ENCODE results near the gene PHF20.
"Not testable (repeated sequence)": the region's sequence is repeated elsewhere in the genome, so short reads cannot be mapped to it uniquely, and the experiment has no call there.

Gene PHF20

GRCh38 chr20:35771367-35771688, 487 bp upstream of the PHF20 start:
- Histone ChIP-seq H3K27me3 (no peaks in the 10 kb centered on the region), H3K36me3 (peaks cover 0 to 3% (median 0%) of the 10 kb centered on the region in 3 donors), H3K4me1 (peaks cover 0 to 57% (median 39%) of the 10 kb centered on the region in 4 donors), H3K4me3 (peak overlapping the region; percentile 64 to 87), H3K27ac (peak overlapping the region; percentile 93 to 95), H3K9me3 (no peaks in the 10 kb centered on the region)
- intact Hi-C loops (cut with DNase I; ENCODE audit: low total_unique reads): loop anchor here (5.0 to 10.0 kb wide), 2 partner anchors 113 to 154 kb away; partner anchors contain the start of gene SPAG4
- no peak for DNase-seq
- TF ChIP-seq, protein P1, sequence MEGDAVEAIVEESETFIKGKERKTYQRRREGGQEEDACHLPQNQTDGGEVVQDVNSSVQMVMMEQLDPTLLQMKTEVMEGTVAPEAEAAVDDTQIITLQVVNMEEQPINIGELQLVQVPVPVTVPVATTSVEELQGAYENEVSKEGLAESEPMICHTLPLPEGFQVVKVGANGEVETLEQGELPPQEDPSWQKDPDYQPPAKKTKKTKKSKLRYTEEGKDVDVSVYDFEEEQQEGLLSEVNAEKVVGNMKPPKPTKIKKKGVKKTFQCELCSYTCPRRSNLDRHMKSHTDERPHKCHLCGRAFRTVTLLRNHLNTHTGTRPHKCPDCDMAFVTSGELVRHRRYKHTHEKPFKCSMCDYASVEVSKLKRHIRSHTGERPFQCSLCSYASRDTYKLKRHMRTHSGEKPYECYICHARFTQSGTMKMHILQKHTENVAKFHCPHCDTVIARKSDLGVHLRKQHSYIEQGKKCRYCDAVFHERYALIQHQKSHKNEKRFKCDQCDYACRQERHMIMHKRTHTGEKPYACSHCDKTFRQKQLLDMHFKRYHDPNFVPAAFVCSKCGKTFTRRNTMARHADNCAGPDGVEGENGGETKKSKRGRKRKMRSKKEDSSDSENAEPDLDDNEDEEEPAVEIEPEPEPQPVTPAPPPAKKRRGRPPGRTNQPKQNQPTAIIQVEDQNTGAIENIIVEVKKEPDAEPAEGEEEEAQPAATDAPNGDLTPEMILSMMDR (IDR thresholded peaks at IDR 0.05): no peak

DNA sequence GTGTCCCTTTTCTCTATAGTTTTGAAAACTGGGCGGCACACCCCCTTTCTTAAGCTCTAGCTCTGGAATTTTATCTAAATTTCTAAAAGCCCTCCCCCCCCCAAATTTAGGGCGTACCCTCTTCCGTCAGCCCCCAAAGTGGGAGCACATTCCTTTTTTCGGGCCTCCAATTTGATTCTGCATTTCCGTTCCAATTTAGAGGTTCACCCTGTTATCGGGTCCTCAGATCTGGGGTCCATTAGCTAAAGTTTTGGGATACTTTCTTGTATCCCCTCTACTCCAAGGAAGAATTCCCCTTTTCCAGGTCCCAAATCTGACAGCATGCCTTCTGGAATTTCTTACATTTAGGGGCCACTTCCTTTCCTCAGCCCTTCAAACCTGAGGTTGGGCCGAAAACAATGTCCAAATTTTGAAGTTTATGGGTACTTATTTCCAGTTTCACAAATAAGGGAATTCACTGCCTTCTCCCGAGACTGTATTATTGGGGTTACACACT, 796 bp downstream of the PHF20 start:
- Histone ChIP-seq H3K9me3 (no peaks in the 10 kb centered on the region), H3K36me3 (peaks cover 0 to 3% (median 0%) of the 10 kb centered on the region in 3 donors), H3K27ac (peak overlapping the region; percentile 93 to 95), H3K4me1 (peaks cover 0 to 69% (median 46%) of the 10 kb centered on the region in 4 donors), H3K4me3 (peak overlapping the region; percentile 64 to 87), H3K27me3 (no peaks in the 10 kb centered on the region)
- intact Hi-C loops (cut with DNase I; ENCODE audit: low total_unique reads): loop anchor here (2.0 to 10.0 kb wide), 3 partner anchors 30 to 155 kb away; partner anchors contain the start of genes RBM39 and SPAG4
- no peak for DNase-seq
- TF ChIP-seq, protein P1 (IDR thresholded peaks at IDR 0.05): no peak

DNA sequence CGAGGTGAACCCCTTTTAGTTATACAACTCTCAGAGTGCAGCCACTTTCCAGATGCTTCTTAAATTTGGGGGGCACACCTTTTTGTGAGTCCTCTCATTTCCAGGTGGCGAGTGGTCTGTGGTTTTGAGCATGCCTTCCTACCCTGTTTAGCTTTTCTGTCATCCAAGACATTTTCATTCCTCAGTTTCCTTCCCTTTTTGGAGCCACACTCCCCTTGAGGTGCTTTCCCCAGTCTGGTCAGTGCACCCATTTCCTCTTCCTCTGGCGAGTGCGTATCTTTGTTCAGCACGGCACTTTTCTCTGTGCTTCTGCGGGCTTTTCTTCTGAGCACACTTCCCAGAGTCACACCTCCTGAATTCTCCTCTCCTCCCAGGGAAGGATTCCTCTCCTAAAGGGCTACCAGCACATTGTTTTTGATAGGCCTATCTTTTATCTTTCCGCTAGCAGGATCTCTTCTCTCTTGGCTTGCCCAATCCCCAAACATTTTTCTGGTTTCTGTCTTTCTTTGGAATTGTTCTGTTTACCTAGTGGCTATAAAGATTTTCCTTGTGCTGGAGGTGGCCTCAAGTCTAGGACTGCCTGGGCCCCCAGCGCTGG, 1.4 kb downstream of the PHF20 start:
- H3K4me1 ChIP-seq: peaks cover 0 to 64% (median 40%) of the 10 kb centered on the region in 4 donors
- DNase-seq: peak in 1 of 2 donors; percentile 26

DNA sequence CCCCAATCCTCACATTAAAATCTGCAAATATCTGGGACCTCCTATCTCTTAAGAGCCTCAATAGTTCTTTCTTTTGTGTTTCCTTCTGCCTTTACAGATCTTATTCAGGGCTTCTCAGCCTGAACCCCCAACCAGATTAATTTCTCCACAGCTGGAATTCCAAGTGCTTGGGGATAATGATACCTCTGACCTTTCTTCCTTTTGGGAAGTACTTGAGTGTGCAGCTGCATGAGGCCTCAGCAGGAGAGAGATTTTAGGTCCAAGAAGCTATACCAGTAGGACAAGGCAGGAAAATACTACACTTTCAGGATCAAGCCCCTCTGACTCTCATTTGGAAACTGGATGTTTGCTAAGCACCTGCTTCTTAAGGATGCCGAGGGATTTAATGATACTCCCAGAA, 2.6 kb downstream of the PHF20 start:
- H3K27ac ChIP-seq: no peak overlapping the region
- H3K4me1 ChIP-seq: peaks cover 0 to 53% (median 33%) of the 10 kb centered on the region in 4 donors
- H3K9me3 ChIP-seq: no peaks in the 10 kb centered on the region
- no peak for DNase-seq
- H3K4me3 ChIP-seq: no peak overlapping the region
- intact Hi-C loops (cut with DNase I; ENCODE audit: low total_unique reads): loop anchor here (5.0 to 10.0 kb wide), 2 partner anchors 110 to 157 kb away; partner anchors contain the start of gene SPAG4
- peaks cover 0 to 4% (median 3%) of the 10 kb centered on the region in 3 donors for H3K36me3 ChIP-seq
- no peaks in the 10 kb centered on the region for H3K27me3 ChIP-seq
- TF ChIP-seq, protein P1 (IDR thresholded peaks at IDR 0.05): no peak

More for the DNA sequence above, 1.4 kb downstream of the PHF20 start:
- intact Hi-C loops (cut with DNase I; ENCODE audit: low total_unique reads): loop anchor here (2.0 to 10.0 kb wide), 3 partner anchors 30 to 156 kb away; partner anchors contain the start of genes RBM39 and SPAG4
- TF ChIP-seq, protein P1 (IDR thresholded peaks at IDR 0.05): no peak
- H3K4me3 ChIP-seq: peak overlapping the region; percentile 64 to 87
- no peaks in the 10 kb centered on the region for H3K27me3 ChIP-seq
- H3K9me3 ChIP-seq: no peaks in the 10 kb centered on the region
- H3K36me3 ChIP-seq: peaks cover 0 to 3% (median 0%) of the 10 kb centered on the region in 3 donors
- H3K27ac ChIP-seq: peak overlapping the region; percentile 93 to 95

DNA sequence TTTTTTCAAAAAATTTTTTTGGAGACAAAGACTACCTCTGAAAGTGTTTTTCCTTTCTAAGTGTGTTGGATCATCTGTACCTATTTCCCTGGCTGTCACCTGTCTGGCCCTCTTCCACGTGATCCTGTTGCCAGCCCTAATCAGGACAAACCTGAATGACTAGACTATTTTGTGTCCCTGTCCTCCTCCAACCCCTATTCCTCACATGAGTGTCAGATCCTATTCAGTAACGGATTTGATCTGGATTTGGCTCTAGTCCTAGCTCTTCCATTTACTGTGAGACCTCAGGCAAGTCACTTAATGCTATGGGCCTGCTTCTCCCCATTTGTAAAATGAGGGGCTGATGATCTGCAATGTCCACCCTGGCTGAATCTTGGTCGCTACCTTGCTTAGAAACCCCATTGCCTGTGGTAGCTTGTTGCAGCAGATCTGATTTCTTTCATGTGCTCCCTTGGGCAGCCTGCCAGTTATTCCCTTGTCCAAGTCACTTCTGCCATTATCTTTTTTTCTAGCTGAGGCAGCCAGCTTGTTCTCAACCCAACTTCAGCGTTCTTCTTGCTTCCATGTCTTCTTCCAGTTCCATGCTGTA, 4.8 kb downstream of the PHF20 start:
- Histone ChIP-seq H3K27ac (no peak overlapping the region), H3K36me3 (peaks cover 0 to 4% (median 3%) of the 10 kb centered on the region in 3 donors), H3K4me1 (peaks cover 0 to 41% (median 26%) of the 10 kb centered on the region in 4 donors), H3K9me3 (no peaks in the 10 kb centered on the region), H3K27me3 (no peaks in the 10 kb centered on the region), H3K4me3 (no peak overlapping the region)
- intact Hi-C loops (cut with DNase I; ENCODE audit: low total_unique reads): loop anchor here (10.0 kb wide), 1 partner anchor 108 kb away; no protein-coding TSS in a partner anchor
- peak; percentile 75 to 80 for DNase-seq
- TF ChIP-seq, protein P1 (IDR thresholded peaks at IDR 0.05): no peak

DNA sequence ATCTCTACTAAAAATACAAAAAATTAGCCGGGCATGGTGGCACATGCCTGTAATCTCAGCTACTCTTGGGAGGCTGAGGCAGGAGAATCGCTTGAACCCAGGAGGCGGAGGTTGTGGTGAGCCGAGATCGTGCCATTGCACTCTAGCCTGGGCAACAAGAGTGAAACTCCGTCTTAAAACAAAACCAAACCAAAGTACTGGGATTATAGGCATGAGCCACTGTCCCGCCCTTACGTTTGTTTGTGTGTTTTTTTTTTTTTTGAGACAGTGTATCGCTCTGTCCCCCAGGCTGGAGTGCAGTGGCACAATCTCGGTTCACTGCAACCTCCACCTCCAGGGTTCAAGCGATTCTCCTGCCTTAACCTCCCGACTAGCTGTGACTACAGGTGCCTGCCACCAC, 12.0 kb downstream of the PHF20 start:
- H3K9me3 ChIP-seq, H3K4me3 ChIP-seq: not testable (repeated sequence)

DNA sequence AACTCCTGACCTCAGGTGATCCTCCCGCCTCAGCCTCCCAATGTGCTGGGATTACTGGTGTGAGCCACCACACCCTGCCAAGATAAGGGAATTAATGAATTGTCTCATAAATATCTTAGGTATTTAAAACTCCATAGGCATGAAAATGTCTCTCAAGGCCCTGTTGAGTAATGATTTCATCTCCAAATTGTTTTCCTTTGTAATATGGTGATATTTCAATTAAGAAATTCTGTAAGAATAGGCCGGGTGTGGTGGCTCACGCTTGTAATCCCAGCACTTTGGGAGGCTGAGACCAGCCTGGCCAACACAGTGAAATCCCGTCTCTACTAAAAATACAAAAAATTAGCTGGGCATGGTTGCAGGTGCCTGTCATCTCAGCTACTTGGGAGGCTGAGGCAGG, 13.7 kb downstream of the PHF20 start:
- H3K9me3 ChIP-seq; intact Hi-C loops (cut with DNase I; ENCODE audit: low total_unique reads); H3K27me3 ChIP-seq; DNase-seq; H3K27ac ChIP-seq; H3K4me3 ChIP-seq: not testable (repeated sequence)
- Histone ChIP-seq H3K4me1 (peaks cover 0 to 14% (median 0%) of the 10 kb centered on the region in 4 donors), H3K36me3 (peaks cover 6 to 17% (median 15%) of the 10 kb centered on the region in 3 donors)

More for the DNA sequence above, 12.0 kb downstream of the PHF20 start:
- Histone ChIP-seq H3K4me1 (peaks cover 0 to 14% (median 0%) of the 10 kb centered on the region in 4 donors), H3K36me3 (peaks cover 9 to 17% (median 15%) of the 10 kb centered on the region in 3 donors)
- DNase-seq; H3K27ac ChIP-seq; intact Hi-C loops (cut with DNase I; ENCODE audit: low total_unique reads); H3K27me3 ChIP-seq: not testable (repeated sequence)
